ENCODE results near the gene YIF1A. TPM values are rescaled to one million over a fixed set of nuclear protein-coding genes. Genes with fewer than 3 reads are reported as not detected.

Gene YIF1A
- total RNA-seq, 2 donors from 2014 or later, result 65.4 to 155 TPM

- Histone ChIP-seq H3K4me3 (no peak overlapping the region), H3K27ac (no peak overlapping the region), H3K4me1 (ENCODE audit: control insufficient read depth in 1 of 2, low read depth in 2 of 2) (peaks cover 0 to 6% of the 10 kb centered on the region in 2 donors), H3K36me3 (peaks cover 8% of the 10 kb centered on the region), H3K27me3 (replicated peaks; ENCODE audit: insufficient read depth) (no peaks in the 10 kb centered on the region), H3K9me3 (no peaks in the 10 kb centered on the region)
- DNase-seq (ENCODE audit: low spot score) (no peak), ATAC-seq (ENCODE audit: insufficient number of reproducible peaks, low FRiP score, low read depth) (no peak)
- no peak for TF ChIP-seq CTCF (IDR thresholded peaks at IDR 0.05)
These were observed 37.1 kb downstream of the YIF1A start for GRCh38 chr11:66251809-66252208.

GRCh38 chr11:66248903-66249302 lies 40.0 kb downstream of the YIF1A start:
- no peaks in the 10 kb centered on the region for H3K4me1 ChIP-seq (ENCODE audit: control insufficient read depth in 1 of 2, low read depth in 2 of 2)
- H3K36me3 ChIP-seq, result peaks cover 12% of the 10 kb centered on the region

GRCh38 chr11:66247801-66248200 lies 41.1 kb downstream of the YIF1A start:
- no peak for TF ChIP-seq CTCF (IDR thresholded peaks at IDR 0.05)
- no peaks in the 10 kb centered on the region for H3K27me3 ChIP-seq (replicated peaks; ENCODE audit: insufficient read depth)
- no peaks in the 10 kb centered on the region for H3K9me3 ChIP-seq
- H3K4me3 ChIP-seq, result no peak overlapping the region
- ATAC-seq (ENCODE audit: insufficient number of reproducible peaks, low FRiP score, low read depth) (no peak), DNase-seq (ENCODE audit: low spot score) (no peak)
- peaks cover 13% of the 10 kb centered on the region for H3K36me3 ChIP-seq
- no peak overlapping the region for H3K27ac ChIP-seq
- H3K4me1 ChIP-seq (ENCODE audit: control insufficient read depth in 1 of 2, low read depth in 2 of 2), result no peaks in the 10 kb centered on the region

More at GRCh38 chr11:66248903-66249302, 40.0 kb downstream of the YIF1A start:
- Histone ChIP-seq H3K4me3 (no peak overlapping the region), H3K27ac (no peak overlapping the region), H3K27me3 (replicated peaks; ENCODE audit: insufficient read depth) (no peaks in the 10 kb centered on the region), H3K9me3 (no peaks in the 10 kb centered on the region)
- ATAC-seq (ENCODE audit: insufficient number of reproducible peaks, low FRiP score, low read depth), result no peak
- no peak for DNase-seq (ENCODE audit: low spot score)
- TF ChIP-seq CTCF (IDR thresholded peaks at IDR 0.05), result no peak

- no peak for DNase-seq (ENCODE audit: low spot score)
- H3K27me3 ChIP-seq (replicated peaks; ENCODE audit: insufficient read depth), result no peaks in the 10 kb centered on the region
- no peak for ATAC-seq (ENCODE audit: insufficient number of reproducible peaks, low FRiP score, low read depth)
- TF ChIP-seq CTCF (IDR thresholded peaks at IDR 0.05), result no peak
- H3K36me3 ChIP-seq, result peaks cover 18% of the 10 kb centered on the region
- no peaks in the 10 kb centered on the region for H3K4me1 ChIP-seq (ENCODE audit: control insufficient read depth in 1 of 2, low read depth in 2 of 2)
- H3K4me3 ChIP-seq, result no peak overlapping the region
- H3K9me3 ChIP-seq, result no peaks in the 10 kb centered on the region
- no peak overlapping the region for H3K27ac ChIP-seq
These were observed 41.6 kb downstream of the YIF1A start for GRCh38 chr11:66247295-66247694.

- Histone ChIP-seq H3K36me3 (peaks cover 21% of the 10 kb centered on the region), H3K27me3 (replicated peaks; ENCODE audit: insufficient read depth) (no peaks in the 10 kb centered on the region), H3K9me3 (no peaks in the 10 kb centered on the region), H3K27ac (no peak overlapping the region), H3K4me1 (ENCODE audit: control insufficient read depth in 1 of 2, low read depth in 2 of 2) (no peaks in the 10 kb centered on the region), H3K4me3 (no peak overlapping the region)
- DNase-seq (ENCODE audit: low spot score) (no peak), ATAC-seq (ENCODE audit: insufficient number of reproducible peaks, low FRiP score, low read depth) (no peak)
- no peak for TF ChIP-seq CTCF (IDR thresholded peaks at IDR 0.05)
These were observed 45.0 kb downstream of the YIF1A start for GRCh38 chr11:66243782-66244535.
